ENCODE measurements around the gene CNR1.
"Not testable (repeated sequence)": the region's sequence is repeated elsewhere in the genome, so short reads cannot be mapped to it uniquely, and the experiment has no call there.

Gene CNR1

GRCh38 chr6:88165844-88166492 lies at the start of gene CNR1:
Gene CNR1 (minus strand): TSS chr6:88166347. CDS start chr6:88145274, 21,073 bp downstream.
- no peak for TF ChIP-seq CTCF (conservative IDR thresholded peaks at IDR 0.05; ENCODE audit: low read depth, low read length)
- DNase-seq (ENCODE audit: low read depth) = peak; percentile 32
- peak within 1 kb of the TSS; percentile 58 for H3K4me3 ChIP-seq (ENCODE audit: low read depth, low read length)

GRCh38 chr6:88211446-88211845 lies 45.3 kb upstream of the CNR1 start:
- TF ChIP-seq CTCF (conservative IDR thresholded peaks at IDR 0.05; ENCODE audit: low read depth, low read length) = no peak
- H3K4me3 ChIP-seq (ENCODE audit: low read depth, low read length) = no peak overlapping the region
- DNase-seq (ENCODE audit: low read depth) = no peak

DNA sequence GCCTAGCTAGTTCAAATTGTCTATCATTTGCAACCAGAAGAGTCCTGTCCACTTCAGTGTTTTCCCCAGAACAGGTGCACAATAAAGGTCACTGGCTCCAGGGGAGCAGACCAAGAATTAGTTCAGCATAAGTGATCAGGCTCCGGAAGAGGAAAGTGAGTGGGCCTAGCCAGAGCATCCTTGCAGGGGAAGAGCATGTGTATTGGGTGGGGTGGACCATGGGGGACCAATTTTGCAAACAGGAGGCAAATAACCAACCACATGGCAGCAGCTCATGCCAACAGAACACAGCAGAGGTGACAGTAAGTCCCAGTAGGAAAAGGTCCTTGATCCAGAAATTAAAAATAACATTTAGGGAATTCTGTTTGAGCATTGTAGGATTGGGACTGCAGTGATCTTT lies 43.2 kb upstream of the CNR1 start:
- DNase-seq (ENCODE audit: low read depth) = no peak
- no peak for TF ChIP-seq CTCF (conservative IDR thresholded peaks at IDR 0.05; ENCODE audit: low read depth, low read length)
- H3K4me3 ChIP-seq (ENCODE audit: low read depth, low read length) = no peak overlapping the region

GRCh38 chr6:88208726-88209125 lies 42.6 kb upstream of the CNR1 start:
- H3K4me3 ChIP-seq (ENCODE audit: low read depth, low read length) = no peak overlapping the region
- no peak for DNase-seq (ENCODE audit: low read depth)
- no peak for TF ChIP-seq CTCF (conservative IDR thresholded peaks at IDR 0.05; ENCODE audit: low read depth, low read length)

GRCh38 chr6:88201734-88202133 lies 35.6 kb upstream of the CNR1 start:
- not testable (repeated sequence) for H3K4me3 ChIP-seq (ENCODE audit: low read depth, low read length); DNase-seq (ENCODE audit: low read depth)

- no peak for DNase-seq (ENCODE audit: low read depth)
- no peak for TF ChIP-seq CTCF (conservative IDR thresholded peaks at IDR 0.05; ENCODE audit: low read depth, low read length)
- no peak overlapping the region for H3K4me3 ChIP-seq (ENCODE audit: low read depth, low read length)
Measured at GRCh38 chr6:88184921-88185320, 18.8 kb upstream of the CNR1 start.

DNA sequence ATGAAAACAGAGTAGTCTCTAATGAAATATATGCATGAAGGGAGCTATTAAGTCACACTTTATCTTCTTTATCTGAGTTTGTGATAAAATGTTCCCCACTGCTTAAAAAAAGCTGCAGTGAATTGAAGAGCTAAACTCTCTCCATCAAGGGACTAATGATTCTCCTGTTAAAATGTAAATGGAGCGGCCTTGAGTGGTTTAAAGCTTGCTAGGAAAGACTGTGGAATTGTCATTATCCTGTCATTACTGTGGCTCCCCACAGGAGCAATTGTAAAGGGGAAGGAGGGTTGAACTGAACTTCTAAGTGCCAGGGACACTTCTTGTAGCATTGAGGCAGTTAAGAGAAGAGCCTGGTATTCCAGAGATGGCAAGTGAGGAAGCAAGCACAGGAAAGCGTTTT lies 17.3 kb upstream of the CNR1 start:
- no peak for TF ChIP-seq CTCF (conservative IDR thresholded peaks at IDR 0.05; ENCODE audit: low read depth, low read length)
- no peak overlapping the region for H3K4me3 ChIP-seq (ENCODE audit: low read depth, low read length)
- no peak for DNase-seq (ENCODE audit: low read depth)
